HG02623 (cell line): ENCODE measurements around the gene AP4S1.
"Not testable (repeated sequence)": the region's sequence is repeated elsewhere in the genome, so short reads cannot be mapped to it uniquely, and the experiment has no call there.

Source experiments
- ATAC-seq: cut with Tn5 transposase; IDR thresholded peaks from one replicate; pipeline ENCODE4 v1.9.1; 2021; ENCODE audit warnings: moderate library complexity; ENCODE audit not compliant: unreplicated experiment

Gene AP4S1, protein sequence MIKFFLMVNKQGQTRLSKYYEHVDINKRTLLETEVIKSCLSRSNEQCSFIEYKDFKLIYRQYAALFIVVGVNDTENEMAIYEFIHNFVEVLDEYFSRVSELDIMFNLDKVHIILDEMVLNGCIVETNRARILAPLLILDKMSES

DNA sequence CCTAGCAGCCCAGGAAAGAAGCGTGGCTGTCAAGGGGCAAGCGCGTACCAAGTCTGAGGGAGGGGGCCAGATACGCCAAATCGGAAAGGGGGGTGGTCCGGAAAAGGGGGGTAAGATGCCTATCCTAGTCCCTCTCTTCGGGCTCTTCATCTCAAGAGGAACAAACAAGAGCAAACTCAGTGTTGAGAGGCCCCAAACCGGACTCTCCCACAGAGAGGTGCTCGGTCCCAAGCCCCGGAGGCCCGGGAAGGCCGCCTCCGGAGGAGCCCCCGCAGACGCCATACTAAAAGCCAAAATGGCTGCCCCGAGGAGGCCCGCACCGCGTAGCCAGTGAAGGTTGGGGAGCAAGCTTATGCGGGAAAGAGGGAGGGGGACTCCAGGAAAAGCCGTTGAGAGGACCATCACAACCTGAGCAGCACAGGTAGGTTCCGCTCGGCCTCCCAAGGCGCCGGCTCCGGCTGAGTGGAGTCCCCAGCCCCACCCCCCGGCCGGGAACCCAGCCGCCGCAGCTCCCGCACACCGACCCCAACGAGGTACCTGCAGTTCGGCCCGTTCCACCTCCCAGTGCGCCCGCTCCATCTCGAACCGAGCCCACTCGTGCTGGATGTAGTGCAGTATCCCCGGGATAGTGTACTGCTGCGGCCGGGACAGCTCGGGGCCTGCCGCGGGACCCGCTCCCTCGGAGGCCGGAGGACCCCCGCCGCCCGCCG lies at the start of gene AP4S1:
TSS of gene AP4S1 (plus strand) at position 283 of the 710 bp plus-strand sequence. CDS start 40,548 bp downstream, outside the sequence.
- no peak for ATAC-seq

DNA sequence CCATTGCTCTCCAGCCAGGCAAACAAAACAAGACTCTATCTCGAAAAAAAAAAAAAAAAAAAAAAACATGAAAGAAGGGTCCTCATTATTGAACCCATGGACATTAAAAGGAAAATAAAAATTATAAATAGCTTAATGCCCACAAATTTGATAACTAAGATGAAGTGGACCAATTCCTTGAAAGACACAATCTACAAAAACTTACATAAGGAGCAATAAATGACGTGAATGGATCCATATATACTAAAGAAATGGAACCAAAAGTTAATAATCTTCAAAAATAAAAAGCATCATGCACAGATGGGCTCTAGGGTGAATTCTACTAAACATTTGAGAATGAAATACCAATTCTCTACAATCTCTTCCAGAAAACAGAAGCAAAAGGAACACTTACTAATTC lies 47.7 kb upstream of the AP4S1 start:
- no peak for ATAC-seq

DNA sequence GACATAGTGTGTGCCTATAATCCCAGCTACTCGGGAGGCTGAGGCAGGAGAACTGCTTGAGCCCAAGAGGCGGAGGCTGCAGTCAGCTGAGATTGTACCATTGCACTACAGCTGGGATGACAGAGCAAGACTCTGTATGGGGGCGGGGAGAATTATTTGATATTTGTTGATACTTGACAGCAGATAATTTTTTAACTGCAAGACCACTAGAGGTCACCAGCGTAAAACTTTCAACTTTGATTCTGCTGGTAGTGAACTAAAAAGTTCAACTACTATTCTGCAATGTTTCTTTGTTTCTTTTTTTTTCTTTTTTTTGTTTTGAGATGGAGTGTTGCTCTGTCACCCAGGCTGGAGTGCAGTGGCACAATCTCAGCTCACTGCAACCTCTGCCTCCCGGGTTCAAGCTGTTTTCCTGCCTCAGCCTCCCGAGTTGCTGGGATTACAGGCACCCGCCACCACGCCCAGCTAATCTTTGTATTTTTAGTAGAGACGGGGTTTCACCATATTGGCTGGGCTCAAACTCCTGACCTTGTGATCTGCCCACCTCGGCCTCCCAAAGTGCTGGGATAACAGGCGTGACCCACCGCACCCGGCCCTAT lies 45.2 kb upstream of the AP4S1 start:
- not testable (repeated sequence) for ATAC-seq

DNA sequence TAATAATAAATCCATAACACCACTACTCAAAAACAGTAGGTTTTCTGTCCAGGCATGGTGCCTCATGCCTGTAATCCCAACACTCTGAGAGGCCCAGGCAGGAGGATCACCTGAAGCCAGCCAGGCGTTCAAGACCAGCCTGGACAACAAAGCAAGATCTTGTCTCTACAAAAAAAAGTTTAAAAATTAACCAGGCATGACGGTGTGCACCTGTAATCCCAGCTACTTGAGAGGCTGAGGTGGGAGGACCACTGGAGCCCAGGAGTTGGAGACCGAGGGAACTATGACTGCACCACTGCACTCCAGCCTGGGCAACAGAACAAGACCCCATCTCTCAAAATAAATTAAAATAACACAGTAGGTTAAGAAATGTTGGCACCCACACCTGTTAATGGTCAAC lies 44.5 kb upstream of the AP4S1 start:
- no peak for ATAC-seq

DNA sequence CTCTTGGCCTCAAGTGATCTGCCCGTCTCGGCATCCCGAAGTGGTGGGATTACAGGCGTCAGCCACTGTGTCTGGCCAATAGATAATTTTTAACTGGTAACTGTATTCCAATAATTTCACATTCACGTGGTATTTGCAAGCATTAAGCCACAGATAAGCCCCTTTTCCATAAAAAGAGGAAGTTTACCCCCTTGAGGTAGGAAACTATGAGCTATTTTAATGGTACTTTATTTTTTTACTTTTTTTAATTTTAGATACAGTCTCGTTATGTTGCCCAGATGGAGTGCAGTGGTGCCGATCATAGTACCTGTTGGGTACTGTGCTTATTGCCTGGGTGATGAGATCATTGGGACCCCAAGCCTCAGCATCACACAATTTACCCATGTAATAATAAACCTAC lies 42.9 kb upstream of the AP4S1 start:
- no peak for ATAC-seq

DNA sequence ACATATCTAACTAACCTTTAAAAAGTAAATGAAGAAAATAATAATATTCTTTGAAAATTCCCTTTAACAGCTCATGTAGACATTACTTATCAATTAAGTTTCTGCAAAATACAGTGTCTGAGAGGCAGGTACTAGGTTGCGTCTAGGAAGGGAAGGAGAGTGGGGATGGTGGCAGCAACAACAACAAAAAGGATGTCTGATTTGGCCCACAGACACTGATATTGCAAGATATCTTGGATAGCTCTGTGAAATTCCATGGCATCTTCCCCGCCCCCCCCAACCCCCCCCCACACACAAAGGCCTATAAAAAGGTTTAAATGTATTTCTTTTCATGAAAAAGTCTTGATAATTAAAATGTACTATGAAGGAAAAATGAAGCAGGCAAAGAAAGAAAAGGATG lies 41.6 kb upstream of the AP4S1 start:
- no peak for ATAC-seq

DNA sequence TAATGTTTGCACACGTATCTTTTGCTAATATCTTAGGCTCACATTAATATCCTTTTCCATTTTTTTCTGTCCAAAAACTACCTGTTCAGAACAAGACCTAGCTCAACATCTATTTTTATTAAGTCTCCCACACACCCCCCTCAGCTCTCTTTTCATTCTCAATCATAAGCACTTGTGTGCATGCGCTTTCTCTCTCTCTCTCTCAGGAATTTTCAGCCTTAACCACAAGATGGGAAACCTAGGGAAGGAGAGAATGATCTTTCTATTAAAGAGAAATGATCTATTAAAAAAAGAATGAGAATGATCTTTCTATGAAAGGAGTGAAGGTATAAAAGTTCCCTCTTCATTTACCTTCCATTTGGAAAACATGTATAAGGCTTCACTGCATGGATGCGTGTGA lies 39.7 kb upstream of the AP4S1 start:
- ATAC-seq, result no peak

DNA sequence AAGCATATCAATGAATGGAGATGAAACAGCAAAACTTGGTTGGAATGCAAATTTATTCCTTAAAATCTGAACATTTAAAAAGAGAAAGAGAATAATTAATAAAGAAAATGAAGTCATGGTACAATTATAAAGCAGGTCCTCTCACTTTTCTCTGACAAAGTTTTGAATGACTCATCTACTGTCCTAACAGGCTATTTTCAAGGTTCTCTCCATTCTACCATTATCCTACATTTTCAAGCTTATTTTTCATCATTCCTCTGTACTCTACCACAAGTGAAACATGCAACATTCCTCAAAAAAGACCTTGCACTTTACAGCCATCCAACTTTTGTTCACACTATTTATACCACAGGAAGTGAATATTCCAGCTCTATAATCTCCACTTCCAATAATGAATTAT lies 36.9 kb upstream of the AP4S1 start:
- ATAC-seq, result no peak

DNA sequence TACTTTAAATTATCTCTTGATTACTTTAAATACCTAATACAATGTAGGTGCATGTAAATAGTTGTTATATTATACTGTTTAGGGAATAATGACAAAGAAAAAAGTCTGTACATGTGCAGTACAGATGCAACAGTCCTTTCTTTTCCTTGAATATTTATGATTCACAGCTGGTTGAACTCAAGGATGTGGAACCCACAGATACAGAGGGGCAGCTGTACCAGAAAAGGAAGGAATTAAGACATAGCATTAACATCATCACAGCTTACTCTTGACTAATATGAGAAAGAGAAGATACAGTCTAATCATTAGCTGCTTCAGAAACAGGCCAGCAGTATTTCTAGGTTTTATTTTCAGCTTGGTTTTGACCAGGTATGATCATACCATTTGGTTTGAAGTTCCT lies 34.7 kb upstream of the AP4S1 start:
- ATAC-seq, result no peak

DNA sequence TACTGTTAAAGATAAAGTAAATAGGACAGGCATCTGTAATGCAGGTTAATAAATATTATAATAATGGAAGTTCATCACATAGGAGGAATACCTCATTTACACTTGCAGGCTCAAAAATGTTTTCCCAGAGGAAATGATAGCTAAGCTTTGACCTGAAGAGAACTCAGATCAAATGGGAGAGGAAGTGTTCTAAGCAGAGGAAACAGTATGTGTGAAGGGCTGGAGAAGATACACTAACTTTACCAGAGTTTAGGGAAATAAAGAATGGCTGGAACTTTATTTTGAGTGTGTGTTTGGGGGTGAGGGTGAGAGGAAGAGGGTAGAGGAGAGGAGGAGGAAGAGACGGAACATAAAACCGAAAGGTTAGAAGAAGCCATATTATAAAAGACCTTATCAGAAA lies 34.0 kb upstream of the AP4S1 start:
- ATAC-seq, result no peak

DNA sequence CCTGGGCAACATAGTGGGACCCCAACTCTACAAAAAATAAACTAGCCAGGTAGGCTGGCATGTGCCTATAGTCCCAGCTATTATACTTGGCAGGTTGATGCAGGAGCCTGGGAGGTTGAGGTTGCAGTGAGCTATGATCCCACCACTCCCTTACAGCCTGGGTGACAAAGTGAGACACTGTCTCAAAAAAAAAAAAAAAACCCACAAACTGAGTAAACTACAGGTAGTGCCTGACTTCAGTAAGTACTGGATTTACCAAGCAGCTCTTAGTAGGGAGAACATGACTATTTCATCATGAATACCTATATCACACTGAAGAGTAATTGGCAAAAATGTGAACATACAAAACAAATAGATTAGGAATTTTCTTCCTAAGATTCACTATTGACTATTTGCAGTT lies 32.4 kb upstream of the AP4S1 start:
- no peak for ATAC-seq

DNA sequence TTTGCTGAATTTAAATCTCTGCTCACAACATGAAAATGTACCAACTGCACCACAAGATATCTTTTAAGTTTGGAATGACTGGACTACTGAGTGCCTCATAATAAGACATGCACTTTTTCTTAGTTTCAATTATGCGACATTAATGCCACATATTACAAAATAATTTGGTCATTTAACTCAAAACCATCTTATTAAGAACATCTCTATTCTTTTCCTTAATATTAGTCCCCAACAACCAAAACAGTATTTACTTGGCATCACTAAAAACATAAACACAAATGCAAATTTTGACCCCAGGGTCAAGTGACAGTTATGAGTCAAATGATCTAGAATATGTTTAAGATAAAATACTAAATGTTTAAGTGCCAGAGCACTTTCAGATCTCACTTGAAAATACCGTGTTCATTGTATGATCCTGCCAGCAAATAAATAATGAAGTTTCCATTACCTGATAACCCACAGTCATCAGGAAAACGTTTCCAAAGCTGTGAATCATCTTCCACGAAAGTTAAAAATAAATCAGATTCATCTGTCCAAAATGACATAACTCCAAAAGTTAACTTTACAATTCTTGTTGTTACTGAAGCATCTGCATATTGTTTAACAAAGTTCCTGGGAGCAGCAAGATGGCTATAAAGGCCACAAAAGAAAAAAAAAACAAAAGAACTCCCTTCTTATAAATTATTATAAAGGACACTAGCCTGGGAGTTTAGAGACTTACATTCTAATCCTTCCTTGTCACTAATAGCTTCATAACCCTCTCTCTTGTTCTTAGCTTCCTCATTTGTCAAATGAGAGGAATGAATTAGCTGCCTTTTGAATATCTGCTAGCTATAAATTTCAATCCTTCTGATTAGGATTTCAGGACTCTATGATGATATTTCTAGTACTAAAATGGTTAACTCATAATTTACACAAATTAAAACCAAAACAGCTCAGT lies 30.5 kb upstream of the AP4S1 start:
- ATAC-seq, result peak; percentile 56

DNA sequence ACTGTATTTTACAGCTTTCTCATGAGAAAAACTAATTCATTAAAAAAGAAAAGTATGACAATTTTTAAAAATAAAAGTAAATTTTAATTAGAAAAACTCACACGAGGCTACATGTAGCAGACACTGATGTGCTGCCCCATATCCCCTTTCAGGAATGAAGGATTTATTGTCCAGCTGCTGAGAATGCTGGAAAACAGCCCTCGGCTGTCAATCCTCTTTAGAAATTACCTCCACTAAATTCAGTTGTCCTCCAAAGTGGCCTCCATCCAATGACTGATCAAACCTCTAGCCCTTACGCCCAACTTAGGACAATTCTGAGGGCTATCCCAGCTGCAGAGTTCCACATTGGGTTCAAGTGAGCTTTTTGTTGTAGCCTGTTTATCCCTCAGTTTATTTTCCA lies 29.8 kb upstream of the AP4S1 start:
- no peak for ATAC-seq

DNA sequence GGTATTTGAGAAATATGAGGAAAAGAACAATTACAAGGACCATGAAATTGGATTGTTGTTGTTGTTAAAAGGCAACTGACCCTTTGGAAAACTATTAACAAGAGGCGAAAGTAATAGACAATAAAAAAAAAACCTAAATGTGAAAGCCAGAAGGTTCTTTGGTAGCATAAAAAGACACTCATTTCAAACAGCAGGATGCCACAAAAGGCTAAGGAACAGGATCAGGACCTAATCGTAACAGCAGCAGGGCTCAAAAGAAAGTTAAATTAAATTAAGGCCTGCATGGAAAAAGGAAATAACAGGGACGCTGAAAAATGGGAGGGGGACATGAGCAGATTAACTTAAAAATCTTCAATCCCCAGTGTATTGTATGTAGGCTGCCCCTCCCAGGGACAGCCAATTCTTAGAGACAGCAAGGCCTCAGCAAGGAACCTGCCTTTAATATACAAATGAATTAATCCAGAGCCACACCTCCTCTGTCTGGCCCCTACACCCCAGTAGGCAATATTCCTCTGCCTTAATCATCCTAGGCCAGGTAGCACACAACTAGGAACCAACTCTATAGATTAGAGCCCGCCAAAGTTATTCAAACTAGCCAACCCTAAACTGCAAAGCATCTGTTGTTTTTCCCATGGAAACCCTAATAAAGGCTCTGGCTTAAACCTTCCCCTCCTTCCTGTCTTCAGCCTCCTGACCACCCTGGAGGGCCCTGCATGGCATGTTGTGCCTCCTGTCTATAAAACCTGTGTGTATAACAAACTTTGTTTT lies 28.4 kb upstream of the AP4S1 start:
- no peak for ATAC-seq

DNA sequence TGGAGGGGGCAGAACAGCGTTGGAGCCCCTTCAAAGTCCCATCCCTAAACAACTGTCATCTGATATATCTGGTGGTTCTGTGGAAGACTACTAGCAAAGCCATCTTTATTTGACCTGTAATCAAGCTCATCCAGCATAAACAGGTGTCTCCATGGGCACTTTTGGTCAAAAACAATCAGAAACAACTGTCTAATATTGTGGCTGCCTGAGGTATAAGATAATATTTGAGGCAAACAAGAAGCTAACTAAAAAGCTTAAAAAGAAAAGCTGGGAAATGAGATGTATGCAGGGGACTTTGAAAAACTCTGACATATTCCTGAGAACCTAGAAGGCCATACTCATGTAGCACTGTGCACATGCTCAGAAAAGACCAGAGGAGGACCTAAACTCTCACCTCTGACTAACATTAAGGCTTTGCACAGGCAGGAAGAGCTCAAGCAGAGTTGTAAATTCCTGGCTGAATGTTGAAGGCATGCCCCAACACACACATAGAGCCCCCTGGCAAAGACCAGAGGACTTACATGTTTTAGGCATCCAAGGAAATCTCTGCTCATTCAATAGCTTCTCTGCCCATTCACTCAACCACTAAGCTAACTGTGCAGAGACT lies 27.2 kb upstream of the AP4S1 start:
- no peak for ATAC-seq

DNA sequence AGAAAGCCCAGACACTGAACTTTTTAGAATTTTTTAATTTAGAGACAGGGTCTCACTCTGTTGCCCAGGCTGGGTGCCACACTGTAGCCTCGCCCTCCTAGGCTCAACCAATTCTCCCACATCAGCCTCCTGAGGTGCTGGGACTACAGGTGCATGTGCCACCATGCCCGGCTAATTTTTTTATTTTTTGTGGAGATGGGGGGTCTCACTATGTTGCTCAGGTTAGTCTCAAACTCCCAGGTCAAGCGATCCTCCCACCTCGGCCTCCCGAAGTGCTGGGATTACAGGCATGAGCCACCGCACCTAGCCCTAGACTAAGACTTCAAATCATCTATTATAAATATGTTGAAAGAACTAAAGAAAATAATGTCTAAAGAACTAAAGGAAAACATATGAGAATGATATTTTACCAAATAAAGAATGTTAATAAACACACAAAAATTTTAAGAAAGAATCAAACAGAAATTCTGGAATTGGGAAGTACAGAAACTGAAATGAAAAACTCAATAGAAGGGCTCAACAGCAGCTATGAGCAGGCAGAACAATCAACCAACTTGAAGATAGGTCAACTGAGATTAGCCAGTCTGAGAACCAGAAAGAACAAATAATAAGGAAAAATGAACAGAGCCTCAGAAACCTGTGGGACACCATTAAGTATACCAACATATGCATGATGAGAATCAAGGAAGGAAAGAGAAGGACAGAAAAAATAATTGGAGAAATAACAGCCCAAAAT lies 26.2 kb upstream of the AP4S1 start:
- no peak for ATAC-seq

DNA sequence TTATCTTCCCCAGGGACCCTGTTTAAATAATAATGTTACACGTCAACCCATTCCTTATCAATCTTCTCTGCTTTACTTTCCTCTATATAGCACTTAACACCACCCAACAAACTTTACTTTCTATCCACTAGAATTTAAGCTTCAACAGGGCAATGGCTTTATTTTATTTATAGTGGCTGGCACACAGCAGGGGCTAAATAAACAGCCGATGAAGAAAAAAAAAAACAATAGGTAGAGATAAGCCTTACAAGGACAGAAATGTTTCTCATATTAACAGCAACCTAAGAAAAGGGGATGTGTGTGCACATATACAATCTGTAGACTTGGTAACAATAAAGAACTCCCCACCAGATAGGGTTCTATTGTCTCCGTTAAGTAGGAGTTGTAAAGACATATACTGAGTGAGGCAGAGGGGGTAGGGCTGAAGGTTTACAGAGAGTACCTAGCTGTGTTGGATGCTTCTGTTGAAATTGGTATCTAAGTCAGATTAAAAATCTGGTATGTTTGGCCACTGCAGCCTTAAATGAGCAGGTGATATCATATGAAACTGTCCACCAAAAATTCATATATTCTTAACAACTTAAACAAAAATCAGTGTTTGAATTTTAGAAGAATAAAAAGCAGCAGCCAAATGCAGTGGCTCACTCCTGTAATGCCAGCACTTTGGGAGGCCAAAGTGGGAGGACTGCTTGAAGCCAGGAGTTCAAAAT lies 24.7 kb upstream of the AP4S1 start:
- ATAC-seq, result no peak

DNA sequence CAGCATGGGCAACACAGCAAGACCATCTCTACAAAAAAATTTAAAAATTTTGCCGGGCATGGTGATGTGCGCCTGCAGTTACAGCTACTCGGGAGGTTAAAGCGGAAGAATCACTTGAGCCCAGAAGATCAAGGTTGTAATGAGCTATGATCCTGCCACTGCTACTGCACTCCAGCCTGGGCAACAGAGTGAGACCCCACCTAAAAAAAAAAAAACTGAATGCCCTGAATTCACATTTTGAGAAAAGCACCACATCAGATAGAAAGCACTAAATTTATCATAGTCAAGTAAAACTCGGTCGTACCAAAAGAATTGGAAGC lies 24.1 kb upstream of the AP4S1 start:
- ATAC-seq, result no peak

DNA sequence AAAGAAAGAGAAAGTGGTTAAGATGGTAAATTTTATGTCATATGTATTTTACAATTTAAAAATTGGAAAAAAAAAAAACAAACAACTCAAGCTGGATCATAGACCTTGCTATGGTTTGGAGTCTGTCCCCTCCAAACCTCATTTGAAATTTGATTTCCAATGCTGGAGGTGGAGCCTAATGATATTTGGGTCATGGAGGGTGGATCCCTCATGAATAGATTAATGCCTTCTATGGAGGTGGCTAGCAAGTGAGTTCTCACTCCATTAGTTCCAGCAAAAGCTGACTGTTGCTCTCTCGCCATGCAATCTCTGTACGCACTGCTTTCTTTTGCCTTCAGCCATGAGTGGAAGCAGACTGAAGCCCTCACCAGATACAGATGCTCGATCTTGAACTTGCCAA lies 22.2 kb upstream of the AP4S1 start:
- no peak for ATAC-seq
